ENCODE data around the gene EP300. TPM values are rescaled to one million over a fixed set of nuclear protein-coding genes. Genes with fewer than 3 reads are reported as not detected.
"Not testable (repeated sequence)": the region's sequence is repeated elsewhere in the genome, so short reads cannot be mapped to it uniquely, and the experiment has no call there.

The EP300 gene
- total and polyA plus RNA-seq, 10 donors = 3.9 to 196 (median 113) TPM

GRCh38 chr22:41096391-41096790 lies 4.0 kb downstream of the EP300 start:
- Histone ChIP-seq H3K27me3 (replicated peaks in 1 of 7) (no peaks in the 10 kb centered on the region), H3K4me3 (peak overlapping the region in 2 of 8 donors; percentile 4 to 23), H3K4me1 (peaks cover 57 to 85% (median 82%) of the 10 kb centered on the region in 6 donors), H3K9me3 (no peaks in the 10 kb centered on the region), H3K27ac (no peak overlapping the region), H3K36me3 (peaks cover 0 to 30% (median 0%) of the 10 kb centered on the region in 6 donors)
- intact Hi-C loops (cut with DNase I; ENCODE audit: low total_unique reads) = loop anchor here (10.0 kb wide), 1 partner anchor 72 kb away; no protein-coding TSS in a partner anchor
- WGBS, 5 donors = 62 to 77% (median 74%) methylated on average over 3 of the region's 3 CpGs
- DNase-seq = no peak
- no peak for TF ChIP-seq CTCF (IDR thresholded peaks at IDR 0.05 in 8 of 11, conservative IDR thresholded peaks at IDR 0.05 in 3 of 11)

GRCh38 chr22:41096841-41097240 lies 4.4 kb downstream of the EP300 start:
- WGBS, 5 donors = 80 to 86% (median 84%) methylated on average over 4 of the region's 4 CpGs
- H3K9me3 ChIP-seq = no peaks in the 10 kb centered on the region
- DNase-seq = no peak
- no peak for TF ChIP-seq POLR2A (IDR thresholded peaks at IDR 0.05)
- TF ChIP-seq CTCF (IDR thresholded peaks at IDR 0.05 in 8 of 11, conservative IDR thresholded peaks at IDR 0.05 in 3 of 11) = no peak
- no peak for TF ChIP-seq POLR2AphosphoS5 (IDR thresholded peaks at IDR 0.05)
- H3K4me1 ChIP-seq = peaks cover 60 to 89% (median 86%) of the 10 kb centered on the region in 6 donors
- no peaks in the 10 kb centered on the region for H3K27me3 ChIP-seq (replicated peaks in 1 of 7)
- H3K27ac ChIP-seq = peak overlapping the region in 1 of 8 donors; percentile 2
- peak overlapping the region in 1 of 8 donors; percentile 23 for H3K4me3 ChIP-seq
- intact Hi-C loops (cut with DNase I; ENCODE audit: low total_unique reads) = loop anchor here (10.0 kb wide), 1 partner anchor 72 kb away; no protein-coding TSS in a partner anchor
- peaks cover 0 to 34% (median 0%) of the 10 kb centered on the region in 6 donors for H3K36me3 ChIP-seq

- no peaks in the 10 kb centered on the region for H3K27me3 ChIP-seq (replicated peaks in 1 of 7)
- peaks cover 0 to 48% (median 0%) of the 10 kb centered on the region in 6 donors for H3K36me3 ChIP-seq
- TF ChIP-seq POLR2AphosphoS5 (IDR thresholded peaks at IDR 0.05) (no peak), POLR2A (IDR thresholded peaks at IDR 0.05) (no peak), CTCF (IDR thresholded peaks at IDR 0.05 in 8 of 11, conservative IDR thresholded peaks at IDR 0.05 in 3 of 11) (no peak)
- 85 to 92% (median 88%) methylated on average over 16 of the region's 16 CpGs for WGBS, 5 donors
- no peak for DNase-seq
- no peak overlapping the region for H3K27ac ChIP-seq
- no peaks in the 10 kb centered on the region for H3K9me3 ChIP-seq
- H3K4me3 ChIP-seq = no peak overlapping the region
- peaks cover 72 to 100% (median 99%) of the 10 kb centered on the region in 6 donors for H3K4me1 ChIP-seq
- intact Hi-C loops (cut with DNase I; ENCODE audit: low total_unique reads) = loop anchor here (10.0 kb wide), 1 partner anchor 74 kb away; no protein-coding TSS in a partner anchor
These were observed 6.6 kb downstream of the EP300 start for GRCh38 chr22:41099036-41099435.

GRCh38 chr22:41106122-41106968 lies 14.0 kb downstream of the EP300 start:
- intact Hi-C loops (cut with DNase I; ENCODE audit: low total_unique reads) = no loop called here
- WGBS, 5 donors = 59 to 79% (median 69%) methylated on average over 8 of the region's 8 CpGs
- DNase-seq = no peak
- H3K27ac ChIP-seq = peak overlapping the region in 4 of 8 donors; percentile 8 to 40 (median 22)
- peaks cover 0 to 70% (median 7%) of the 10 kb centered on the region in 6 donors for H3K36me3 ChIP-seq
- peaks cover 32 to 100% (median 63%) of the 10 kb centered on the region in 6 donors for H3K4me1 ChIP-seq
- no peaks in the 10 kb centered on the region for H3K27me3 ChIP-seq (replicated peaks in 1 of 7)
- TF ChIP-seq POLR2A (IDR thresholded peaks at IDR 0.05) (no peak), CTCF (IDR thresholded peaks at IDR 0.05 in 8 of 11, conservative IDR thresholded peaks at IDR 0.05 in 3 of 11) (no peak), POLR2AphosphoS5 (IDR thresholded peaks at IDR 0.05) (no peak)
- no peak overlapping the region for H3K4me3 ChIP-seq
- H3K9me3 ChIP-seq = no peaks in the 10 kb centered on the region

- H3K27me3 ChIP-seq (replicated peaks in 1 of 7); H3K9me3 ChIP-seq; DNase-seq; H3K4me3 ChIP-seq; intact Hi-C loops (cut with DNase I; ENCODE audit: low total_unique reads): not testable (repeated sequence)
- WGBS, 5 donors = 86 to 96% (median 91%) methylated on average over 9 of the region's 9 CpGs
- H3K4me1 ChIP-seq = peaks cover 28 to 98% (median 57%) of the 10 kb centered on the region in 6 donors
- H3K27ac ChIP-seq = peak overlapping the region in 3 of 8 donors; percentile 11 to 40 (median 33)
- H3K36me3 ChIP-seq = peaks cover 0 to 72% (median 7%) of the 10 kb centered on the region in 6 donors
These were observed 14.6 kb downstream of the EP300 start for GRCh38 chr22:41106969-41107325.

Data from spleen (tissue), 11 donors.